ENCODE results near the gene EGR1. TPM values are rescaled to one million over a fixed set of nuclear protein-coding genes. Genes with fewer than 3 reads are reported as not detected.

EGR1 gene
- polyA plus RNA-seq, 1 donor (not counting 4 experiments of a cell fraction or from before 2014, with no cell fraction given) = 5.6 TPM

DNA sequence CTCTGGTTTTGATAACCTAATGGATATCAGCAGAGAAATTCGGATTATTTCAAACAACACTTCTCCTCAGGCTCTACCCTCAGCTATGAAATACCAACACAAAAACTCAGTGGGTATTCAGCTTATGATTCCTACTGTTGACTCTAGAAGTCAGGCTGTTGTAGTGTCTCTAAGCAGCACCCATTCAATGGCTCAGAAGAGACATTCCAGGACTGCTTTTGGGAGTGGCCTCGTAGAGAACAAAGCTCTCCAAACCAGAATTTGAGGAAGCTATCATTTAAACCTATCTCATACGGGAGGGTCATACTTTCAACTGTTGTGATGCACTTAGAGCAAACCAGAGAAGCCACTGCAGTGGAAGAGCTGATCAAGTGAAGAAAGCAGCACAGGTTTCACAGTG is 43.7 kb downstream of the EGR1 start:
- Histone ChIP-seq H3K4me2 (ENCODE audit: control insufficient read depth, extremely low read depth, insufficient read depth, low read depth, low read length) (no peak overlapping the region), H3K27ac (ENCODE audit: control insufficient read depth, insufficient read depth, low read length) (no peak overlapping the region), H3K9me3 (ENCODE audit: control insufficient read depth, low read depth, low read length) (no peaks in the 10 kb centered on the region), H3K36me3 (ENCODE audit: control insufficient read depth in 2 of 2, extremely low read depth in 1 of 2, insufficient read depth in 2 of 2, low read length in 2 of 2) (peaks cover 29 to 47% of the 10 kb centered on the region in 2 experiments), H3K79me2 (ENCODE audit: control insufficient read depth, insufficient read depth, low read length) (peaks cover 9% of the 10 kb centered on the region), H4K20me1 (ENCODE audit: control insufficient read depth, extremely low read depth, insufficient read depth, low read length) (peaks cover 5% of the 10 kb centered on the region), H3K4me3 (ENCODE audit: control insufficient read depth in 2 of 3, extremely low read depth in 1 of 3, insufficient read depth in 2 of 3, low read depth in 1 of 3, low read length in 3 of 3) (no peak overlapping the region), H3K9me1 (ENCODE audit: control insufficient read depth, extremely low read depth, insufficient read depth, low read length) (peaks cover 5% of the 10 kb centered on the region), H3K4me1 (ENCODE audit: control insufficient read depth, extremely low read depth, insufficient read depth, low read length) (peaks cover 26% of the 10 kb centered on the region), H3K9ac (ENCODE audit: control insufficient read depth, extremely low read depth, insufficient read depth, low read length) (no peak overlapping the region), H3K27me3 (ENCODE audit: control insufficient read depth, extremely low read depth, insufficient read depth, low read length) (no peaks in the 10 kb centered on the region), H2AFZ (ENCODE audit: control insufficient read depth, low read length) (no peak overlapping the region)
- no peak for DNase-seq (ENCODE audit: low read depth, low spot score)
- no peak for TF ChIP-seq CTCF (optimal IDR thresholded peaks at IDR 0.05 in 1 of 3, IDR thresholded peaks at IDR 0.05 in 1 of 3, conservative IDR thresholded peaks at IDR 0.05 in 1 of 3; ENCODE audit: extremely low read depth in 1 of 3, insufficient read depth in 2 of 3, low read length in 3 of 3)
- FAIRE-seq = no peak
- dilution Hi-C loops (cut with MboI; ENCODE audit: extremely low pct_ligation_motif_present, low sequenced_read_pairs) = no loop called here

DNA sequence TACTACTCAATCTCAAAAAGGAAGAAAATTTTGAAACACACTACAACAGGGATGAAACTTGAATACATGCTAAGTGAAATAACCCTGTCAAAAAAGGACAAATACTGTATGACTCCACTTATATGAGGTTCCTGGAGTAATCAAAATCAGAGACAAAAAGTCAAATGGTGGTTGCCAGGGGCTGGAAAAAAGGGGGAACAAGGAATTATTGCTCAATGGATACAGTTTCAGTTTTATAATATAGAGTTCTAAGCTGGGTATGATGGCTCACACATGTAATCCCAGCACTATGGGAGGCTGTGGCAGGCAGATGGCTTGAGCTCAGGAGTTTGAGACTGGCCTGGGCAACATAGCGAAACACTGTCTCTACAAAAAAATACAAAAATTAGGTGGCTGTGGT is 48.7 kb downstream of the EGR1 start:
- H4K20me1 ChIP-seq (ENCODE audit: control insufficient read depth, extremely low read depth, insufficient read depth, low read length) = no peaks in the 10 kb centered on the region
- H3K27ac ChIP-seq (ENCODE audit: control insufficient read depth, insufficient read depth, low read length) = no peak overlapping the region
- H3K36me3 ChIP-seq (ENCODE audit: control insufficient read depth in 2 of 2, extremely low read depth in 1 of 2, insufficient read depth in 2 of 2, low read length in 2 of 2) = peaks cover 44 to 50% of the 10 kb centered on the region in 2 experiments
- H3K9me1 ChIP-seq (ENCODE audit: control insufficient read depth, extremely low read depth, insufficient read depth, low read length) = no peaks in the 10 kb centered on the region
- H3K27me3 ChIP-seq (ENCODE audit: control insufficient read depth, extremely low read depth, insufficient read depth, low read length) = no peaks in the 10 kb centered on the region
- no peak overlapping the region for H3K4me3 ChIP-seq (ENCODE audit: control insufficient read depth in 2 of 3, extremely low read depth in 1 of 3, insufficient read depth in 2 of 3, low read depth in 1 of 3, low read length in 3 of 3)
- no peaks in the 10 kb centered on the region for H3K9me3 ChIP-seq (ENCODE audit: control insufficient read depth, low read depth, low read length)
- no peaks in the 10 kb centered on the region for H3K4me1 ChIP-seq (ENCODE audit: control insufficient read depth, extremely low read depth, insufficient read depth, low read length)
- H3K79me2 ChIP-seq (ENCODE audit: control insufficient read depth, insufficient read depth, low read length) = peaks cover 35% of the 10 kb centered on the region
- no peak for TF ChIP-seq EZH2 (IDR thresholded peaks at IDR 0.05; ENCODE audit: low read length)
- no peak for TF ChIP-seq CTCF (optimal IDR thresholded peaks at IDR 0.05 in 1 of 3, IDR thresholded peaks at IDR 0.05 in 1 of 3, conservative IDR thresholded peaks at IDR 0.05 in 1 of 3; ENCODE audit: extremely low read depth in 1 of 3, insufficient read depth in 2 of 3, low read length in 3 of 3)
- H3K9ac ChIP-seq (ENCODE audit: control insufficient read depth, extremely low read depth, insufficient read depth, low read length) = no peak overlapping the region
- DNase-seq (ENCODE audit: low read depth, low spot score) (no peak), FAIRE-seq (no peak)
- H3K4me2 ChIP-seq (ENCODE audit: control insufficient read depth, extremely low read depth, insufficient read depth, low read depth, low read length) = no peak overlapping the region
- dilution Hi-C loops (cut with MboI; ENCODE audit: extremely low pct_ligation_motif_present, low sequenced_read_pairs) = no loop called here
- H2AFZ ChIP-seq (ENCODE audit: control insufficient read depth, low read length) = no peak overlapping the region
